Astrocyte of the spinal cord (primary cell): ENCODE data around the gene NDST4.
A peak's percentile ranks its signal among the peaks of the same experiment; 100 is the strongest.

Experiments used
- DNase-seq: peaks from one replicate; pipeline ENCODE4 v3.0.0; 2011; ENCODE audit warnings: low read depth, low spot score
- H3K4me3 ChIP-seq: 2 replicates; pipeline ENCODE4 v1.5.1; 2011; ENCODE audit warnings: low read depth, mild to moderate bottlenecking, low read length, moderate library complexity
- CTCF ChIP-seq: IDR thresholded peaks from 2 replicates; pipeline ENCODE4 v1.5.1; 2012; ENCODE audit warnings: low read depth, mild to moderate bottlenecking, low read length, inconsistent platforms
- in situ Hi-C: cut with HindIII; loops from 2 replicates; pipeline ENCODE4 v1.10.0; 2017; ENCODE audit warnings: low sequenced_read_pairs

Gene NDST4

GRCh38 chr4:115030281-115030680 is 83.1 kb downstream of the NDST4 start:
- DNase-seq = no peak
- no peak overlapping the region for H3K4me3 ChIP-seq
- no peak for TF ChIP-seq CTCF
- in situ Hi-C loops = no loop called here

- in situ Hi-C loops = no loop called here
- no peak overlapping the region for H3K4me3 ChIP-seq
- no peak for DNase-seq
- no peak for TF ChIP-seq CTCF
Observed at GRCh38 chr4:115028682-115029410, 84.6 kb downstream of the NDST4 start.

GRCh38 chr4:114999880-115000279 is 113.5 kb downstream of the NDST4 start:
- DNase-seq = no peak
- no peak for TF ChIP-seq CTCF
- no peak overlapping the region for H3K4me3 ChIP-seq
- in situ Hi-C loops = no loop called here

- in situ Hi-C loops = no loop called here
- TF ChIP-seq CTCF = no peak
- no peak overlapping the region for H3K4me3 ChIP-seq
- DNase-seq = peak; percentile 72
Observed at GRCh38 chr4:114998316-114998715, 115.1 kb downstream of the NDST4 start.

- no peak overlapping the region for H3K4me3 ChIP-seq
- in situ Hi-C loops = no loop called here
- DNase-seq = peak; percentile 57
- TF ChIP-seq CTCF = no peak
Observed at GRCh38 chr4:114997576-114998247, 115.7 kb downstream of the NDST4 start.

- no peak for TF ChIP-seq CTCF
Observed at GRCh38 chr4:114986133-114986532, 127.3 kb downstream of the NDST4 start.

More at GRCh38 chr4:114986133-114986532, 127.3 kb downstream of the NDST4 start:
- no peak for DNase-seq
- in situ Hi-C loops = no loop called here
- no peak overlapping the region for H3K4me3 ChIP-seq
